Choroid plexus epithelial cell (primary cell): ENCODE measurements around the gene BCAS3.

ENCODE experiments used
- DNase-seq: peaks from one replicate; pipeline ENCODE4 v3.0.0-alpha.2; 2010; ENCODE audit warnings: low read depth
- H3K4me3 ChIP-seq: 2 replicates; pipeline ENCODE4 v1.5.1; 2011; ENCODE audit warnings: low read depth, mild to moderate bottlenecking, control low read depth, low read length, moderate library complexity
- TF ChIP-seq, protein P1 (sequence below): conservative IDR thresholded peaks from 2 replicates; pipeline ENCODE4 v1.5.1; 2011; ENCODE audit warnings: low read depth, mild to moderate bottlenecking, control low read depth, inconsistent platforms, low read length, moderate library complexity

Gene BCAS3

DNA sequence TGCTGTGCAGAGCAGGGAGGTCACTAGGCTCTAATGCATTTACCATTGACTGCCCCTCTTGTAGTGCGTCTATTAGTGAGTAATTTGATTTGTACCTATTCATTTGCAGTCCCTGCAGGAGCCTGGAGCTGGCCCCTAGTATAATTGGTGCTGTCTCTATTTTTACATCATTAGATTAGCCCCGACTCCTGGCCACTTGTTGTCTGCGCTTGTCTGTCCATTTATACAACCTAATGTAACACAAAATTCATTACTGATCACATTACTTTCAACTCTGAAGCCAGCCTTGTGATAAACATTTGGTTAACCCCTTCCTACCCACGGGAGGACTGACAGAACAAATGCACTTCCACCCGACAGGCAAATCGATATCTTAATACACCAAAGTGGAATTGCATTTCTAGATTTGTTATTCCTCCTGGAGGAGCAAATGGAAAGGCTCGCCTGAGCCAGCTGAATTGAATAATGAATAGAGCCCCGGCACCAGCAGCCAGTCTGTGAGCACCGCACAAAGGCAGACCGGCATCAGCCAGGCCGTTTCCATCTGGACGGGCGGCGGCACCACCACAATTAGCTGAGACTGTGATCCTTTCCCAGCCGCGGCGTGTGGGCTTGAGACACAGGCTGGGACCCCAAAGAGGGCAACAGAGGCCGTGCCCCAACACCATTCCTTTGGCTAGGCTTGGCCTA, 703.3 kb downstream of the BCAS3 start:
- DNase-seq = no peak
- no peak overlapping the region for H3K4me3 ChIP-seq
- TF ChIP-seq, protein P1, sequence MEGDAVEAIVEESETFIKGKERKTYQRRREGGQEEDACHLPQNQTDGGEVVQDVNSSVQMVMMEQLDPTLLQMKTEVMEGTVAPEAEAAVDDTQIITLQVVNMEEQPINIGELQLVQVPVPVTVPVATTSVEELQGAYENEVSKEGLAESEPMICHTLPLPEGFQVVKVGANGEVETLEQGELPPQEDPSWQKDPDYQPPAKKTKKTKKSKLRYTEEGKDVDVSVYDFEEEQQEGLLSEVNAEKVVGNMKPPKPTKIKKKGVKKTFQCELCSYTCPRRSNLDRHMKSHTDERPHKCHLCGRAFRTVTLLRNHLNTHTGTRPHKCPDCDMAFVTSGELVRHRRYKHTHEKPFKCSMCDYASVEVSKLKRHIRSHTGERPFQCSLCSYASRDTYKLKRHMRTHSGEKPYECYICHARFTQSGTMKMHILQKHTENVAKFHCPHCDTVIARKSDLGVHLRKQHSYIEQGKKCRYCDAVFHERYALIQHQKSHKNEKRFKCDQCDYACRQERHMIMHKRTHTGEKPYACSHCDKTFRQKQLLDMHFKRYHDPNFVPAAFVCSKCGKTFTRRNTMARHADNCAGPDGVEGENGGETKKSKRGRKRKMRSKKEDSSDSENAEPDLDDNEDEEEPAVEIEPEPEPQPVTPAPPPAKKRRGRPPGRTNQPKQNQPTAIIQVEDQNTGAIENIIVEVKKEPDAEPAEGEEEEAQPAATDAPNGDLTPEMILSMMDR = no peak

DNA sequence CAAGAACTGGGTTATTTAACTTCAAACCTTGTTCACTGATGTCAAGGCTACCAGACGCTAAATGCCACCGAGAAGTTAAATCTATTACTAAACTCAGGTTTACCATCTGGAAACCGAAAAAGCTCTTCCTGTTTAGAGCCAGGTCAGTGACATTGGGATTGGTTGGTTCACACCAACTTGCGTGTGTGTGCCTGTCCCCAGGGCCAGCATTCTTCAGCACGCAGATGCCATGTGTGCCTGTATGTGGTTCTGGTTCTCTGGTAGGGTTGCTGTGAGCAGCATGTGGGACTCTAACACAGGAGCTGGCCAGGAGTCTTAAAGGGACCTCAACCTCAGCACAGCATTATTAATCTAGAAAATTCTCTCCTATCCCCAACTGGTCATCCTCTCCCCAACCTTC, 703.9 kb downstream of the BCAS3 start:
- TF ChIP-seq, protein P1 = no peak
- no peak for DNase-seq
- no peak overlapping the region for H3K4me3 ChIP-seq

DNA sequence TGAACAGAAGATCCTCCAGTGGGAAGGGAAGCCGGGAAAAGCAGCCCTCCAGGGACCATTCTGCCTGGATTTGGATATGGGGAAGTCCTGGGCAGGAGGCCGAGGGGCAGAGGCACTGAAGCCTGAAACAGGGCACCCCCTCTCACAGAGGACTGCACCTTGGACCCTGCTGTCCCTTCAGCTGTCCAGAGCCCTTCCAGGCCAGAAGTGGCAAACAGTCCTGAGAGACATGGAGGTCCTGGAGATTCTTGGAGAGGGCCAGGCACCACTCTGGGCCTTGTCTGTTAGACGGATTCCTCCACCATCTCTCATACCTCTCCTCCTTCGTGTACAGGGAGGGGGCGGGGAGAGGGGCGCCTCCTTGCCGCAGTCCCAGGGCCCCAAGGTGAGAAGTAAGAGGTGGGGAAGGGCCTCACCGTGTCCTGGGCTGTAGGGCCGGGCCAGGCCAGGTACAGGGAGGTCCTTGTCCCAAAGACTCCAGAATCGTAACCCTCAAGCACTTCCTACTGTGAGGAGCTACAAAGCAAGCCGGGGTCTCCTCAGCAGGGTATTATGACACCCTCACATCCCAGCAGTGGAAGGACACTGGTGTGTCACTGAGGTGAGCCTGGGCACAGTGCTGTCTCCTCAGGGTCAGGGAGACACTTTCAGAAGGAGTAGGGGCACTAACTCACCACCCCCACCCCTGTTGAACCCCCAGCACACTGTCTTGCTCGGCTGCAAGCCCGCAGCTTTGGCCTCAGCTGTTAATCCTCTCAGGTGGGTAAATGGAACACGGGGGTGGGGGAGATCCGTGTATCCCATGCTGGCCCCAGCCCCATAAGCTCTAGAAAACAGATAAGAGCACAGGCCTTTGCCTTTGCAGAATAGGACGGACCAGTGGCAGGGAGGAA, 705.4 kb downstream of the BCAS3 start:
- no peak overlapping the region for H3K4me3 ChIP-seq
- TF ChIP-seq, protein P1 = no peak
- no peak for DNase-seq

DNA sequence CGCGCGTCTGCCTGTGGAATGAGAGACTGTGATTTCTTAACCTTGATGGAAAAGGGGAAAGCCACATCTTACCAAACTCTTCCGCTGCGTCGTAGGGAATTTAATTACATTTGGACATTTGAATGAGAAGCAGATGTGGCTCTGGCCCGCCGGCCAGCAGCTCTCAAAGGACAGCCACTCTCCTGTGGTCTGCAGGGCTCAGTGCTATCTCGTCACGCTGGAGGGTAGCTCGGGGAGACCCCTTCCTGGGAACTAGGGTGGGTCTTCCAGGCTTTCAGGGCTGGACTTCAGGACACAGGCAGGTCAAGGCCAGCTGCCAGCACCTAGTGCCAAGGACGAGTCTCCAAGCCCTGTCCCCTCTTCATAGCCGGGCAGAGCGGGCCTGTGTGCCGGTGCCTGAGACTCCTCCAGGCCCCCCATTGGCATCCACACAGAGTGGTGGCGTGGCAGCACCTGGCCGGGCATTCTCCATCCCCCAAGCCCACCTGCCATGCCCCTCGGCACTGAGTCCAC, 706.1 kb downstream of the BCAS3 start:
- H3K4me3 ChIP-seq = no peak overlapping the region
- TF ChIP-seq, protein P1 = no peak
- no peak for DNase-seq

DNA sequence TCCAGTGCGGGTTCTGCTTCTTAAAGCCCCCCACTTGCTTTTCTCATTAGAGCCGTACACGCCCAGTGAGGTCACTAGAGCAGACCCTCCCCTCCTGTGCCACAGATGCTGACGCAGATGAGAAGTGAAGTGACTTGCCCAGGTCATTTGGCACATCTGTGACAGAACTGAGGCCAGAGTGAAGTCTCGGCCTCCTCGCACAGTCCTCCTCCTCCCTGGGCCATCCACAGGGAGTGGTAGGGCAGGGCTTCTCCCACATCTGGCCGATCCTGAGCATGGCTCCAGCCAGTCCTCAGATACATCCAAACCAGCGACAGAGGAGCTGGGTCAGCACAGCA, 706.7 kb downstream of the BCAS3 start:
- TF ChIP-seq, protein P1 = no peak
- H3K4me3 ChIP-seq = no peak overlapping the region
- DNase-seq = no peak

DNA sequence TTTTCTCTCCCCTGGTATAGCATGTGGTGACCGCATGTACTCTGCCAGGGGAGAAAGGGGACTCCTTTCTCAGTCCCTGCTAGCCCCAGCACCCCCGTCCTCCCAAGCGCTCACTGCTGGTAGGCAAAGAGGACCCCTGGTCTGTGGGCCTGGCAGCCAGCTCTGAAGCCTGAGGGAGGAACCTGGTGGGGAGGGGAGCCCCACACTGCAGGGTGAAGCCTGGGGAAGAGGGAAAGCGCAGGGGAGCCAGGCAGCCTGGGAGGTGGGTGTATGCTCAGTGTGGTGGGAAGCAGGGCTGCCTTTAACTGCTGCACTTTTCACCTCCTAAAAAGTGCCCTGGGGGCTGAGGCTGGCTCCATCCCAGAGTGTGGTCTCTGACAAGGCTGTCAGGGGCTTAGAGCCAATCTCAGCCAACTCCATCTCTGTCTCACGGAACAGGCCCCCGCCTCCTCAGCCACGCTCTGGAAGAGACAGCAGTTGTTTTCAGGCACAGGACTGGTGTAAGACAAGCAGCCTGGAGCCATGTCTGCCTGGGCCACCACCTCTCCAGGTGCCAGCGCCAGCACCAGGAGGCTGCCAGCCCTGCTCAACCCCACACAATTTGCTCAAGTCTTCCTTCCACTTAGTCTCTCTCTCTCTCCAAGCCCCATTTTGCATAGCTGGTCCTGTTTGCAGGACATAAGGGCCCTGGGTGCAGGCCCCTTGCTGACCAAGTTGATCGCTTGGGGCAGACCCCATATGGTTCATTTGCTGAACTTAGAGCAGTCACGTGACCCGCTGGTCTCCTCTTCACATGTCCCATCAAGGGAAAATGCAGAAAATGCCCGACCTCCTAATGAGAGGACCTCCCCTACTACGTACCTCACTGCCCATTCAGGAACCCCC, 707.3 kb downstream of the BCAS3 start:
- no peak overlapping the region for H3K4me3 ChIP-seq
- DNase-seq = no peak
- TF ChIP-seq, protein P1 = no peak
